Measurements from ENCODE around the gene ALB. TPM values are rescaled to one million over a fixed set of nuclear protein-coding genes. Genes with fewer than 3 reads are reported as not detected.

Gene ALB
- total RNA-seq, 1 experiment from 2014 or later, result not detected

DNA sequence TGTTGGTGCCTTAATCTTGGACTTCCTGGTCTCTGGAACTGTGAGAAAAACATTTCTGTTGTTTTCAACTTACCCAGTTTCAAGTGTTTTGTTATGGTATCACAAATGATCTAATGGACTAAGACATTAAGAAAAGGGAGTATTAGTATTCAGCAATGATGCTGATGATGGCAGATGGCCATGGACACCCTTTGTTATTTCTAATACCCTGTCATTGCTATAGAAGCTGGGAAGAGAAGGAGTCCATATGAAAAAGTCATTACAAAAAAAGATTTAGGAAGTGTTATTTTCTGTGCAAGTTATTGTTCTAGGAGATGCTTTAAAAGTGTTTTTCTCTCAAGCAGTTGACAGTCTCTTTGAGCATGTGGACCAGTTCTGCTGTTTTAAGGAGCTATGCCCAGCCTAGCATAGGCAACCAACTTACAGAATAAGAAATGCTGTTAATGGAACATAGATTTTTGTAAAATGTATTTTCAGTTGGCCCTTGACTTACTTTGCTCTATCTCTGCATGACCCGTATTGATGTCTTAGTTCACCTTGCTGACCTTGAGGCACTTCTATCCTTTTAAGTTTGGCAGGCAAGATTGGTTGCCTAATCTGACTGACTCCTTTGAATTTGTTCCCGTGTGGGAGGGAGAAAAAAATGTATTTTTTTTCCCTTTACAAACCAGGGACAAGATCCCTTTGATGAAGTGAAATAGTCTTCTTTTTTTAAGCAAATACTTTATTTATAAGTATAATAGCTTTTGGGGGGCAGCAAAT is 25.9 kb downstream of the ALB start:
- DNase-seq (ENCODE audit: low spot score), result no peak

GRCh38 chr4:73431813-73432168 is 27.7 kb downstream of the ALB start:
- DNase-seq (ENCODE audit: low spot score), result no peak

- DNase-seq (ENCODE audit: low spot score), result no peak
Observed at GRCh38 chr4:73432169-73433000, 28.3 kb downstream of the ALB start.

DNA sequence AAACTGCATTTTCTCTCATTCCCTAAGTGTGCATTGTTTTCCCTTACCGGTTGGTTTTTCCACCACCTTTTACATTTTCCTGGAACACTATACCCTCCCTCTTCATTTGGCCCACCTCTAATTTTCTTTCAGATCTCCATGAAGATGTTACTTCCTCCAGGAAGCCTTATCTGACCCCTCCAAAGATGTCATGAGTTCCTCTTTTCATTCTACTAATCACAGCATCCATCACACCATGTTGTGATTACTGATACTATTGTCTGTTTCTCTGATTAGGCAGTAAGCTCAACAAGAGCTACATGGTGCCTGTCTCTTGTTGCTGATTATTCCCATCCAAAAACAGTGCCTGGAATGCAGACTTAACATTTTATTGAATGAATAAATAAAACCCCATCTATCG is 29.1 kb downstream of the ALB start:
- no peak for DNase-seq (ENCODE audit: low spot score)

- DNase-seq (ENCODE audit: low spot score), result no peak
Observed at GRCh38 chr4:73434311-73434710, 30.2 kb downstream of the ALB start.

- no peak for DNase-seq (ENCODE audit: low spot score)
Observed at GRCh38 chr4:73435984-73436383, 31.9 kb downstream of the ALB start, which contains the start of gene AFP. Gene AFP (plus strand): TSS chr4:73436221. CDS start chr4:73436263, 42 bp downstream.

DNA sequence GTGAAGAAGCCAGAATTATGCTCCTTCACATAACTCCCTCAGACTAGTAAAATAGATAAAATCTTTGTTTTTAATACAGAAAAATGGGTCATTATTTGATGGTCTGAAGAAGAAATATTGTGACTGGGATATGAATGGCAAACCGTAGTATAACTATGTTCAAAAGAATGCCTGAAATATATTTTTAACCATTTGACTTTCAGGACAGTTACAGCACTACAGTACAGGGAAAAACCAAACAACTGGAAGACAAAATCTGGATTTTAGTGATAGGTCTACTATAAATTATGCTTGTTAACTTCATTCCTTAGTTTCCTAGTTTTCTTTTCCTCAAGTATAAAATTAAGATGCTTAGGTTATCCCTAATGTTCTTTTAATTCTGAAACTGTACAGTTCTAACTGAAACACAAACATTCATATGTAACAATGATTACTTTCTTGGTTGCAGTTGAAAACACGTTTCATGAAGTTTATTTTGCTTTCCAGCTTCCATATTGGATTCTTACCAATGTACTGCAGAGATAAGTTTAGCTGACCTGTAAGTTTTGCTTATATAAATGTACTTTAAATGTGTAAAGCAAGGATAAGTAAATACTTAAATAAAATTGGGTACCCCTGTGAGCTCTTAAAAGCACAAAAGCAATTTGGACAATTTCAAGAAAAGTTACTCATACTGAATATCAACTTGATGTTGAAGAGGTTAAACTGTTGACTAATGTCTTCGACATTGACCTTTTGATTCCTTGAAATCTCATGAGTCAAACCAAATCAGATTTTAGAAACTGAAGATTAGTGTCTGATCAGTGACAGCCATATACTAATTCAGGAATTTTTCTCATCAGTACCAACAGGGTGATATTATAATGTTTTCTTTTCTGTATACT is 32.8 kb downstream of the ALB start:
- DNase-seq (ENCODE audit: low spot score), result no peak

DNA sequence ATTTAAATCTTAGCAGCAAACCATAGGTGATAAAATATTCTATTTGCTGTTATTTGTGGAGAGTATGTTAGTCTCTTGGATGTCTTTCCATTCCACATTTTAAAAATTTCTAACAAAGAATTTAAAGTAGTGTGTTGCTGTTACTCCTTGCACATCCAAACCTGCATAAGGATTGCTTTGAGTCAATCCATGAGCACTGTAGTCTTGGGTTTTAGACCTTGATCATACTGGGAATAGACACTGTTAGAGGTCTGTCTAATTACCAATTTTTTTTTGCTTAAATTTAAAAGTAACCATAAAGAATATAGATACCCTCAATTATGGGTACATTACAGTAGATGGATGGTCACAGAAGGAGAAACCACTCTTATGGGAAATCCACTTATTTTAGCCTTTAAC is 33.5 kb downstream of the ALB start:
- DNase-seq (ENCODE audit: low spot score), result no peak

- no peak for DNase-seq (ENCODE audit: low spot score)
Observed at GRCh38 chr4:73438048-73438447, 34.0 kb downstream of the ALB start.

- DNase-seq (ENCODE audit: low spot score), result no peak
Observed at GRCh38 chr4:73438582-73439215, 34.6 kb downstream of the ALB start.

- no peak for DNase-seq (ENCODE audit: low spot score)
Observed at GRCh38 chr4:73439445-73439844, 35.4 kb downstream of the ALB start.

DNA sequence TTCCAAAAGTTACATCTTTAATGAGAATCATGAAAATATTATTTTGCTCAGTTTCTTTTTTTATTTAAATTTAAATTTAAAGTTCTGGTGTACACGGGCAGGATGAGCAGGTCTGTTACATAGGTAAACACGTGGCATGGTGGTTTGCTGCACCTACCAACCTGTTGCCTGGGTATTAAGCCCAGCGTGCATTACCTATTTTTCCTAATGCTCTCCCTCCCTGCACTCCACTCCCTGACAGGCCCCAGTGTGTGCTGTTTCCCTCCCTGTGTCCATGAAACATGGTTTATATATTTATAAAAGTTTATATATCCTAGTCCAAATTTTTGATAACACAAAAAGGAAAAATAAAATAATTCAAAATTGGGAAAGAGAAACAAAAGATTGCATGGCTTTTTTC is 35.9 kb downstream of the ALB start:
- no peak for DNase-seq (ENCODE audit: low spot score)

- no peak for DNase-seq (ENCODE audit: low spot score)
Observed at GRCh38 chr4:73440653-73441052, 36.6 kb downstream of the ALB start.

DNA sequence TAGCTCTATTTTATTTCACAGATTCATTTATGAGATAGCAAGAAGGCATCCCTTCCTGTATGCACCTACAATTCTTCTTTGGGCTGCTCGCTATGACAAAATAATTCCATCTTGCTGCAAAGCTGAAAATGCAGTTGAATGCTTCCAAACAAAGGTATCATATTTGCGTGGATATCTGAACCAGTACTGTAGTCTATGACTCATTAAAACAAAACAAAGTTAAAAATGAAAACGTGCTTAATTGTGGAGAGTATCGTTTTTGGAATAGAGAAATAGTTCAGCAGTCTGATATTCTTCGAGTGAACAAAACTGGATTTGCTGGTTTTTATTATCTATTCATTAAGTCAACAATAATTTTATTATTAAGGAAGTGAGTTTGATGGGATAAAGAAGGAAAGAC is 38.2 kb downstream of the ALB start:
- DNase-seq (ENCODE audit: low spot score), result no peak

DNA sequence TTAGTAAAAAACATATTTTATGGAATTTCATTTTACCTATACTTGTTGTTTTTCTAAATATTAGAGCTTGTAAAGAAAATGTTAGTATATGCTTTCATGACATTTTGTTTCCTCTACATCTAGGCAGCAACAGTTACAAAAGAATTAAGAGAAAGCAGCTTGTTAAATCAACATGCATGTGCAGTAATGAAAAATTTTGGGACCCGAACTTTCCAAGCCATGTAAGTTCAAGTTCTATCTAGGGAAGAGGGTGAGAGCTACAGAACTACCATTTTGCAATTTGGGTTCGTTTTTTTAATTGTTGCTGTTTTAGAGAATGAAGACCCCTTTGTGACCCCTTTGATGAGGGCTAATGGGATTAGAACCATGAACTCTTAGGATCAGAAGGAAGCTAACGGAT is 39.1 kb downstream of the ALB start:
- no peak for DNase-seq (ENCODE audit: low spot score)

DNA sequence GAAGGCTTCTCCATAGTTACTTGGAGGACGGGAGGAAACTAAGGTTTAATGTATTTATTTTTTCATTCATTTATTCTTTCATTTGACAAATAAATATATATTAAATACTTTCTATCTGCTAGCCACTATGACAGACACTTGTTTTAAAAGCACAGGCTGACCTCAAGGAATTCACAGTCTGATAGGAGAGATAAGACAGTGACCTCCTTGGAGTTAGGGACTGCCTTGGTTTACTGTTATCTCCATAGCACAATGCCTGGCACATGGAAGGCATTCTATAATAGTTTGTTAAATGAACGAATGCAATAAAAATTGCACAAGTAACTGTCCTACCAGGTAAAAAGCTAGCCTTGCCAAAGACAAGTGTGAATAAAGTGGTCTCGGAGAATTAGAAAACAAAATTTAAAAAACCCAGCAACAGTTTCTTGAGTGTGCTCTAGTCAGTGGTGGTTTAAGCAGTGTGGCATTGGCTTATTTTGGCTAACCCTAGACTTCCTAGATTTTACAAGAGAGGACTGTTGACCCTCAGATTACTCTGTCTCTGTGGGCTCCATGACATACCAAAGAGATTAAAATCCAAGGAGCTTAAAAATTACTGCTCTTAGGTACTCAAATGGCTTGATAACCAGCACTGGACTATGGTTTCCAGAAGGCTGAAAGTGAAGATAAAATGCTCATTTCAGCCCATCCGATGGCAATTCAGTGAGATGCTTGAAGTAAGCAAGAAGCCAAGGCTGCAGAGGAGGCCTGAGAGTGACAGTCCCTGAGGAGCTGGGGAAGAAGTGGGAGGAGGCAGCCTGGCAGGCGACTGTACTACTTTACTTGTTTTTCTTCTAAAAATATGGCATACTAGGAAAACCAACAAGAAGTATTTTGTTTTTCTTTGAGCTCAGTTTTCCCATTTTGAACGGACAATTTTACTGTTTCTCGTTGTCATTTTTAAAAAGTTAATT is 41.6 kb downstream of the ALB start:
- DNase-seq (ENCODE audit: low spot score), result no peak

- DNase-seq (ENCODE audit: low spot score), result peak; percentile 44
Observed at GRCh38 chr4:73446336-73446938, 42.4 kb downstream of the ALB start.

DNA sequence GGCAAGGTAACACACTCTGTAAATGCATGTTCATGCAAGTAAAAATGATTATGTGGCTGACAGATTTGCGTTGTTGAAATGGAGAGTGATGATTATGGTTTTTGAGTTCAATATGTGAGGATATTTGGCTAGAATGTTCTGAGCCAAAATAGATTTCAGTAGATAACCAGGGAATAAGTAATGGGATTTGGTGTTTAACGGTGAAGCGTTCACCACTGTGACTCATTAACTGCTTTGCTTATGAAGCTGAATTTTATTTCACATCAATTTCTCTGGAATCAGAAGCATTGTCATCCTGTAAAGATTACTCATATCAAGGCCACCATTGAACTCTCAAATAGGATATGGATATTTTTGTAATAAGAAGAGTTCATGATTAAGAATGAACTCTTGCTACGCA is 43.6 kb downstream of the ALB start:
- no peak for DNase-seq (ENCODE audit: low spot score)

DNA sequence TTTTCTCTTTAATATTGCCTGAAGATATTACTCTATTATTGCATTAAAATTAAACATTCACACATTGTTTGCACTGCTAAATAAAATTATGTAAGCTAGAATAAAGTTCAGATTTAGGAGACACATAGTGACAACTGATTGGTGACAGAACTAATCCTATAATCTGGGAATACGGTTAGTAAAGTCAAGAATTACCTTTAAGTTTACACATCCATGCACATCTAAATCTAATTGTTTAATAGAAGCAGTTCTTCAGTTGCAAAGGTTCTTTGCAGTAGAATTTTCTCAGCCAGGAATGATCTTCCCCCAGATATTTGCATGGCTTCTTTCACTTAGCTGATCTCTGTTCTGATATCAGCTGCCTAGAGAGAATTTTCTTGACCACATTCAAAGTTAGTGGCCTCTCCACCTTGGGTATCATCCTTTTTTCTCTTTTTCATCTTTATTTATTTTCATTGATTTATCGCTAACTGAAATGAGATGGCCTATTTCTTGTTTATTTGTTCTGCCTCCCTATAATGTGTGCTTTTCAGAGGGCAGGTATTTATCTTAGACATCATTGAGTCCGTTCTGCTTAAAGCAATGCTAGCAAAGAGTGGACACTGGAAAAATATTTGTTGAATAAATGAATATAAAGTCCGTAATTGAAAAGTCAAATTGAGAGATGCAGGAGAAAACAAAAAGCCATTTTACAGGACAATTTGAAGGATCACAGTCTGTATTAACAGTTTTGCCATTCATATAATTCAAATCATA is 44.5 kb downstream of the ALB start:
- no peak for DNase-seq (ENCODE audit: low spot score)

Measured in A172 (cell line).